ENCODE measurements around the gene MFSD1. TPM values are rescaled to one million over a fixed set of nuclear protein-coding genes. Genes with fewer than 3 reads are reported as not detected.

The MFSD1 gene
- polyA plus RNA-seq, 1 of the 3 experiments (the other 2 are of a cell fraction) = 44.9 TPM

- TF ChIP-seq NRF1 (IDR thresholded peaks at IDR 0.05; ENCODE audit: low read depth, low read length) (no peak), ELF1 (IDR thresholded peaks at IDR 0.05) (no peak), EZH2phosphoT487 (IDR thresholded peaks at IDR 0.05; ENCODE audit: borderline replicate concordance, low read depth) (no peak), GATA2 (CRISPR knock-in tag; IDR thresholded peaks at IDR 0.05) (no peak)
Observed at GRCh38 chr3:158768361-158768787, 33.5 kb upstream of the MFSD1 start (continued).

GRCh38 chr3:158768881-158769543 is 32.8 kb upstream of the MFSD1 start:
- H3F3A ChIP-seq (replicated peaks; ENCODE audit: insufficient read depth) = peaks cover 6% of the 10 kb centered on the region
- peak overlapping the region; percentile 34 for H3K4me2 ChIP-seq
- no peaks in the 10 kb centered on the region for H4K20me1 ChIP-seq (ENCODE audit: insufficient read depth)
- H3K9ac ChIP-seq = no peak overlapping the region
- no peaks in the 10 kb centered on the region for H3K36me3 ChIP-seq (replicated peaks in 1 of 2; ENCODE audit: control insufficient read depth in 1 of 2, insufficient read depth in 2 of 2, low read length in 1 of 2)
- CTCF ChIA-PET = interaction anchor here (5.8 kb wide), 1 partner anchor 41 kb away, joined by 29 read pairs; no protein-coding TSS in a partner anchor
- H2AFZ ChIP-seq (ENCODE audit: low read depth) = no peak overlapping the region
- H3K27ac ChIP-seq (ENCODE audit: low read depth in 2 of 2, low read length in 1 of 2) = peak overlapping the region; percentile 25 to 75; a peak in 3 of 4 replicates
- POLR2A ChIA-PET = no interaction called here
- no peaks in the 10 kb centered on the region for H3K9me2 ChIP-seq
- peaks cover 4 to 29% of the 10 kb centered on the region in 2 experiments; a peak in 3 of 4 replicates for H3K4me1 ChIP-seq (ENCODE audit: control insufficient read depth in 1 of 2, insufficient read depth in 2 of 2, low read depth in 1 of 2, low read length in 1 of 2)
- WGBS (ENCODE audit: low lambda C conversion rate) = 64% methylated on average over 8 of the region's 8 CpGs
- DNase-seq = no peak
- no peaks in the 10 kb centered on the region for H3K9me3 ChIP-seq
- no peaks in the 10 kb centered on the region for H3K27me3 ChIP-seq (ENCODE audit: insufficient read depth)
- no peak overlapping the region for H3K4me3 ChIP-seq (ENCODE audit: low read depth in 2 of 2, low read length in 1 of 2)
- H3K79me2 ChIP-seq (ENCODE audit: insufficient read depth) = no peaks in the 10 kb centered on the region
- peak; percentile 100 for TF ChIP-seq RXRA (IDR thresholded peaks at IDR 0.05; ENCODE audit: borderline replicate concordance, low read depth)
- peak; percentile 65 to 67; a peak in 3 of 4 replicates for TF ChIP-seq EP300 (IDR thresholded peaks at IDR 0.05; ENCODE audit: borderline replicate concordance in 1 of 2, low read depth in 1 of 2, low read length in 1 of 2)
- TF ChIP-seq GATA2 (CRISPR knock-in tag; IDR thresholded peaks at IDR 0.05) = no peak
- no peak for TF ChIP-seq MAX (IDR thresholded peaks at IDR 0.05; ENCODE audit: low read depth)
- TF ChIP-seq NRF1 (IDR thresholded peaks at IDR 0.05; ENCODE audit: low read depth, low read length) = no peak
- TF ChIP-seq RCOR1 (IDR thresholded peaks at IDR 0.05; ENCODE audit: low read length) = no peak
- TF ChIP-seq TCF12 (IDR thresholded peaks at IDR 0.05) = peak; percentile 94
- TF ChIP-seq USF1 (IDR thresholded peaks at IDR 0.05; ENCODE audit: borderline replicate concordance, low read depth) = no peak
- TF ChIP-seq RFX5 (IDR thresholded peaks at IDR 0.05; ENCODE audit: low read length) = no peak
- peak; percentile 61; the same call in 1 of the 2 replicates for TF ChIP-seq POLR2AphosphoS5 (IDR thresholded peaks at IDR 0.05; ENCODE audit: low read depth, low read length)
- no peak for TF ChIP-seq CTCF (IDR thresholded peaks at IDR 0.05)
- TF ChIP-seq PBX3 (IDR thresholded peaks at IDR 0.05) = peak; percentile 61
- no peak for TF ChIP-seq YY1 (IDR thresholded peaks at IDR 0.05; ENCODE audit: low read depth)
- TF ChIP-seq MEF2A (IDR thresholded peaks at IDR 0.05; ENCODE audit: borderline replicate concordance, low read depth) = 0 out of 2 replicates have a peak, but pooled peaks have one; percentile 32
- no peak for TF ChIP-seq TAF1 (IDR thresholded peaks at IDR 0.05; ENCODE audit: borderline replicate concordance, low read depth, low read length)
- TF ChIP-seq ELF1 (IDR thresholded peaks at IDR 0.05) = no peak
- TF ChIP-seq USF2 (IDR thresholded peaks at IDR 0.05; ENCODE audit: borderline replicate concordance, low read depth, low read length) = no peak
- no peak for TF ChIP-seq SIN3A (IDR thresholded peaks at IDR 0.05; ENCODE audit: borderline replicate concordance, low read depth, low read length)
- no peak for TF ChIP-seq FOXJ3 (CRISPR knock-in tag; IDR thresholded peaks at IDR 0.05)
- peak; percentile 54; the same call in 1 of the 2 replicates for TF ChIP-seq REST (IDR thresholded peaks at IDR 0.05; ENCODE audit: low read depth, low read length)
- TF ChIP-seq NFIC (IDR thresholded peaks at IDR 0.05; ENCODE audit: borderline replicate concordance) = peak; percentile 95

Measured in SK-N-SH (cell line).